ENCODE results near the gene GCSAM.

GCSAM gene

DNA sequence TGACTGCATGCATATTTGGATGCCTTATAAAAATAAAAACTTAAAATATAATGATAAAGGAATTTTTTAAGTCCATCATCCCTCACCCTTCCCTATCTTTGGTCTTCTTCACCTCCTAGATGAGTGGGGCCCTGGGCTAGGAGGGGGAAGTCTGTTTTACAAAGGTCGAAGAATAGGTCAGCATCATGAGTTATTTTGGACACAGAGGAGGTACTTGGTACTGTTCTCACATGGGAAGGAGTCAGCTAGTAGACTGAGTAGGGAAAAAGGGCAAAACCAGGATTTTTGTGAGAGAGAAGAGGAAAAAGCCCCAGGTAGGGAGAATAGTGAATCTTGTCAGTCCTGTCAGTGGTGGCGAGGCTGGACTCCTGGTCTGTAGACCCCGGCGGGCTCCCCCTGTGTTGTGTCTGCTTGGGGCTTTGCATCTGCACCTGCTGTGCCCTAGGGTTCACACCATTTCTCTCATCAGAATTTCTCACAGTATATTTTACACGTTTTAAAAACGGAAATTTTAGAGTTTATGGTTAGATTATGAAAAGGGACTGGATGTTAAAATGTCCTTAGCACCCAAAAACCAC lies 17.2 kb downstream of the GCSAM start:
- no peaks in the 10 kb centered on the region for H3K36me3 ChIP-seq (ENCODE audit: insufficient read depth, low read length)
- DNase-seq: no peak
- no peaks in the 10 kb centered on the region for H3K79me2 ChIP-seq (ENCODE audit: insufficient read depth, low read length)
- no peaks in the 10 kb centered on the region for H4K20me1 ChIP-seq (ENCODE audit: insufficient read depth, low read length)
- TF ChIP-seq, protein P1, sequence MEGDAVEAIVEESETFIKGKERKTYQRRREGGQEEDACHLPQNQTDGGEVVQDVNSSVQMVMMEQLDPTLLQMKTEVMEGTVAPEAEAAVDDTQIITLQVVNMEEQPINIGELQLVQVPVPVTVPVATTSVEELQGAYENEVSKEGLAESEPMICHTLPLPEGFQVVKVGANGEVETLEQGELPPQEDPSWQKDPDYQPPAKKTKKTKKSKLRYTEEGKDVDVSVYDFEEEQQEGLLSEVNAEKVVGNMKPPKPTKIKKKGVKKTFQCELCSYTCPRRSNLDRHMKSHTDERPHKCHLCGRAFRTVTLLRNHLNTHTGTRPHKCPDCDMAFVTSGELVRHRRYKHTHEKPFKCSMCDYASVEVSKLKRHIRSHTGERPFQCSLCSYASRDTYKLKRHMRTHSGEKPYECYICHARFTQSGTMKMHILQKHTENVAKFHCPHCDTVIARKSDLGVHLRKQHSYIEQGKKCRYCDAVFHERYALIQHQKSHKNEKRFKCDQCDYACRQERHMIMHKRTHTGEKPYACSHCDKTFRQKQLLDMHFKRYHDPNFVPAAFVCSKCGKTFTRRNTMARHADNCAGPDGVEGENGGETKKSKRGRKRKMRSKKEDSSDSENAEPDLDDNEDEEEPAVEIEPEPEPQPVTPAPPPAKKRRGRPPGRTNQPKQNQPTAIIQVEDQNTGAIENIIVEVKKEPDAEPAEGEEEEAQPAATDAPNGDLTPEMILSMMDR (IDR thresholded peaks at IDR 0.05; ENCODE audit: borderline replicate concordance, extremely low read depth, low read length, poor library complexity, severe bottlenecking): no peak
- no peaks in the 10 kb centered on the region for H3K9me3 ChIP-seq (ENCODE audit: insufficient read depth, low read length, severe bottlenecking)
- no peak overlapping the region for H3K4me2 ChIP-seq (ENCODE audit: insufficient read depth, low read length)
- H3K27ac ChIP-seq (ENCODE audit: low read length): no peak overlapping the region
- peaks cover 14% of the 10 kb centered on the region for H3K27me3 ChIP-seq (ENCODE audit: insufficient read depth, low read length, poor library complexity)
- H3K4me3 ChIP-seq (ENCODE audit: low read depth in 1 of 2, low read length in 2 of 2): no peak overlapping the region
- no peak overlapping the region for H2AFZ ChIP-seq (ENCODE audit: low read depth, low read length)
- peaks cover 12% of the 10 kb centered on the region; the same call in 1 of the 2 replicates for H3K4me1 ChIP-seq (ENCODE audit: insufficient read depth, low read length)
- no peak overlapping the region for H3K9ac ChIP-seq (ENCODE audit: low read depth, low read length)
- ATAC-seq (ENCODE audit: insufficient read depth, low read depth): no peak

DNA sequence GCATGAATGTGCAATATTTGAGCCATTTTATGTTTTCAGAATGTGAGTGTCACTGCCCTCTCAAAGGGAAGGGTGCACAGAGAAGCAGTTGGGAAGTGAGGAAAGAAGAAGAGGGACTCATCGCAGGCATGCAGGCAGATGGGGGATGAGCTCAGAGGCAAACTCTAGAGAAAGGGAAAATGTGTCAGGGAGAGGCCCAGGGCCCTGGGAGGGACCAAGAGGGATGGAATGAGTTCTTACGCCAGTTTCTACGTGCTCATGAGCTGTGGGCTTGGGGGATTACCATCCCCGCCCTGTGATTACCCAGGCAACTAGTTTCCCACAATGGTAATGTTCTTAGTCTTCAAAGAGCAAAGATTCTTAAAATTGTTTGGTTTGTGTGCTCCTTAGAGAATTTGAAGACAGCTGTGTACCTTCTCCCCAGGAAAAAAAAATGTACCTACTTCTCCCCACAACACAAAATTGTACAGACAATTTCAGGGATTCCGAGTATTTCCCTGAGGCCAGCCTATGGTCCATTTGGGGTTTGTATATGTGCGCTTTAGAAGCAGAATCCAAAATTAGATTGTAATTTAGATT lies 17.8 kb downstream of the GCSAM start:
- DNase-seq: no peak
- peaks cover 14% of the 10 kb centered on the region for H3K27me3 ChIP-seq (ENCODE audit: insufficient read depth, low read length, poor library complexity)
- H3K9me3 ChIP-seq (ENCODE audit: insufficient read depth, low read length, severe bottlenecking): no peaks in the 10 kb centered on the region
- no peaks in the 10 kb centered on the region for H4K20me1 ChIP-seq (ENCODE audit: insufficient read depth, low read length)
- no peaks in the 10 kb centered on the region for H3K36me3 ChIP-seq (ENCODE audit: insufficient read depth, low read length)
- no peak overlapping the region for H3K9ac ChIP-seq (ENCODE audit: low read depth, low read length)
- no peak for ATAC-seq (ENCODE audit: insufficient read depth, low read depth)
- H3K79me2 ChIP-seq (ENCODE audit: insufficient read depth, low read length): no peaks in the 10 kb centered on the region
- no peak overlapping the region for H3K4me2 ChIP-seq (ENCODE audit: insufficient read depth, low read length)
- no peak for TF ChIP-seq EZH2 (IDR thresholded peaks at IDR 0.05; ENCODE audit: borderline replicate concordance, low read depth, low read length, severe bottlenecking)
- TF ChIP-seq, protein P1 (IDR thresholded peaks at IDR 0.05; ENCODE audit: borderline replicate concordance, extremely low read depth, low read length, poor library complexity, severe bottlenecking): no peak
- H3K4me1 ChIP-seq (ENCODE audit: insufficient read depth, low read length): peaks cover 6% of the 10 kb centered on the region; the same call in 1 of the 2 replicates
- H2AFZ ChIP-seq (ENCODE audit: low read depth, low read length): no peak overlapping the region
- H3K27ac ChIP-seq (ENCODE audit: low read length): no peak overlapping the region
- H3K4me3 ChIP-seq (ENCODE audit: low read depth in 1 of 2, low read length in 2 of 2): no peak overlapping the region

DNA sequence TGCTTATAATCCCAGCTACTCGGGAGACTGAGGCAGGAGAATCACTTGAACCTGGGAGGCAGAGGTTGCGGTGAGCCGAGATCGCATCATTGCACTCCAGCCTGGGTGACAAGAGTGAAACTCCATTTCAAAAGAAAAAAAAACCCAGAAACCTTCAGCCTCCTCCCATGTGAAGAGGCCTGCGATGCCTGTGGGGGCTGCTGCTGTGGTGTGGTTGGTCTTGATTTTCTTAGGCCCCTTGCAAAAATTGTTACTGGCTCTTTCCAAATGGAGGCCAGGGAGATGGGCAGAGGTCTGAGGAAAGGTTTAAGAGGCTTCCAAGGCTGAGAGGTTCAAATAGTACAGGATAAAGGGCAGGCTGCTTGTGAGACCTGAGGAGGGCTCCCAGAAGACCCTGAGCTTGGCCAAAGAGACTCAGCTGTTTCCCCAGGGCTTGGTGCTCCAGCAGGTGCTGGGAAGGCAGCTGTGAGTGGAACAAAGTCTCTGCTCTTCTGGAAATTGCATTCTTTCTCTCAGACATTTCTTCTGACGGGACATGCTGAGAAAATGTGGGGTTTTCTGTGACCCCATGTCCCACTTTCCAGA lies 18.4 kb downstream of the GCSAM start:
- Histone ChIP-seq H3K36me3 (ENCODE audit: insufficient read depth, low read length) (no peaks in the 10 kb centered on the region), H3K4me3 (ENCODE audit: low read depth in 1 of 2, low read length in 2 of 2) (no peak overlapping the region), H3K4me1 (ENCODE audit: insufficient read depth, low read length) (0 out of 2 replicates have a peak, but pooled peaks cover under 1% of the 10 kb centered on the region), H3K4me2 (ENCODE audit: insufficient read depth, low read length) (no peak overlapping the region), H3K9ac (ENCODE audit: low read depth, low read length) (no peak overlapping the region), H3K9me3 (ENCODE audit: insufficient read depth, low read length, severe bottlenecking) (no peaks in the 10 kb centered on the region), H3K79me2 (ENCODE audit: insufficient read depth, low read length) (no peaks in the 10 kb centered on the region), H3K27me3 (ENCODE audit: insufficient read depth, low read length, poor library complexity) (peaks cover 14% of the 10 kb centered on the region), H2AFZ (ENCODE audit: low read depth, low read length) (no peak overlapping the region), H3K27ac (ENCODE audit: low read length) (no peak overlapping the region), H4K20me1 (ENCODE audit: insufficient read depth, low read length) (no peaks in the 10 kb centered on the region)
- TF ChIP-seq, protein P1 (IDR thresholded peaks at IDR 0.05; ENCODE audit: borderline replicate concordance, extremely low read depth, low read length, poor library complexity, severe bottlenecking): no peak
- TF ChIP-seq EZH2 (IDR thresholded peaks at IDR 0.05; ENCODE audit: borderline replicate concordance, low read depth, low read length, severe bottlenecking): no peak
- DNase-seq (no peak), ATAC-seq (ENCODE audit: insufficient read depth, low read depth) (no peak)
